Measurements from ENCODE around the gene MAS1L.

MAS1L gene

DNA sequence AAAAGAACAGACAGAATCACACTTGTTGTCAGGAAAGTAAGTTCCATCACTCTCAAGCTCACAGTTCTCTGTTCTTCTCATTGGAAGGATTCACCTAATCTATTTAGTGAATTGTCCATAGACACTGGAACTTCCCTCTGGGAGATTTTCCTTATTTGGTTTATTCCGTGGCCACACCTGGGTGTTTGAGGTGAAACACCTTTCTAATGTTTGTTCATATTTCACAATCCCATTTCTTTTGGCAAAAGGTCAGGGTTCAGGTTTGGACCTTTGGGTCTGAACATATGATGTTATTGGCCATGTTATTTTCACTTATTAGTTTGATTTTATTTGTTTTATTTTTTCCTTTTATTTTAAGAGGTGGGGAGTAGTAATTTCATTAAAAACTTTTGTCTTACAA is 4.0 kb downstream of the MAS1L start:
- H3K9me2 ChIP-seq (replicated peaks; ENCODE audit: control insufficient read depth, low read length), result no peaks in the 10 kb centered on the region
- no peaks in the 10 kb centered on the region for H3K79me2 ChIP-seq (ENCODE audit: control insufficient read depth, low read length)
- no peak overlapping the region for H3K4me2 ChIP-seq (ENCODE audit: low read length)
- no peak overlapping the region for H3K27ac ChIP-seq (ENCODE audit: low read depth, low read length)
- no peaks in the 10 kb centered on the region for H3K36me3 ChIP-seq (ENCODE audit: control insufficient read depth, low read length)
- no peaks in the 10 kb centered on the region for H4K20me1 ChIP-seq (ENCODE audit: control insufficient read depth, insufficient read depth, low read depth, low read length)
- no peak for TF ChIP-seq EZH2phosphoT487 (IDR thresholded peaks at IDR 0.05; ENCODE audit: borderline replicate concordance, low read length)
- TF ChIP-seq, protein P1, sequence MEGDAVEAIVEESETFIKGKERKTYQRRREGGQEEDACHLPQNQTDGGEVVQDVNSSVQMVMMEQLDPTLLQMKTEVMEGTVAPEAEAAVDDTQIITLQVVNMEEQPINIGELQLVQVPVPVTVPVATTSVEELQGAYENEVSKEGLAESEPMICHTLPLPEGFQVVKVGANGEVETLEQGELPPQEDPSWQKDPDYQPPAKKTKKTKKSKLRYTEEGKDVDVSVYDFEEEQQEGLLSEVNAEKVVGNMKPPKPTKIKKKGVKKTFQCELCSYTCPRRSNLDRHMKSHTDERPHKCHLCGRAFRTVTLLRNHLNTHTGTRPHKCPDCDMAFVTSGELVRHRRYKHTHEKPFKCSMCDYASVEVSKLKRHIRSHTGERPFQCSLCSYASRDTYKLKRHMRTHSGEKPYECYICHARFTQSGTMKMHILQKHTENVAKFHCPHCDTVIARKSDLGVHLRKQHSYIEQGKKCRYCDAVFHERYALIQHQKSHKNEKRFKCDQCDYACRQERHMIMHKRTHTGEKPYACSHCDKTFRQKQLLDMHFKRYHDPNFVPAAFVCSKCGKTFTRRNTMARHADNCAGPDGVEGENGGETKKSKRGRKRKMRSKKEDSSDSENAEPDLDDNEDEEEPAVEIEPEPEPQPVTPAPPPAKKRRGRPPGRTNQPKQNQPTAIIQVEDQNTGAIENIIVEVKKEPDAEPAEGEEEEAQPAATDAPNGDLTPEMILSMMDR (IDR thresholded peaks at IDR 0.05; ENCODE audit: low read depth, low read length, poor library complexity, severe bottlenecking), result no peak
- H3K4me3 ChIP-seq (ENCODE audit: low read length), result no peak overlapping the region
- H3F3A ChIP-seq (ENCODE audit: control insufficient read depth, insufficient read depth), result no peaks in the 10 kb centered on the region
- H3K4me1 ChIP-seq (ENCODE audit: control insufficient read depth, low read length), result no peaks in the 10 kb centered on the region
- no peaks in the 10 kb centered on the region for H3K27me3 ChIP-seq (ENCODE audit: control insufficient read depth, low read length)
- no peaks in the 10 kb centered on the region for H3K9me3 ChIP-seq (ENCODE audit: control insufficient read depth, insufficient read depth, low read length)

DNA sequence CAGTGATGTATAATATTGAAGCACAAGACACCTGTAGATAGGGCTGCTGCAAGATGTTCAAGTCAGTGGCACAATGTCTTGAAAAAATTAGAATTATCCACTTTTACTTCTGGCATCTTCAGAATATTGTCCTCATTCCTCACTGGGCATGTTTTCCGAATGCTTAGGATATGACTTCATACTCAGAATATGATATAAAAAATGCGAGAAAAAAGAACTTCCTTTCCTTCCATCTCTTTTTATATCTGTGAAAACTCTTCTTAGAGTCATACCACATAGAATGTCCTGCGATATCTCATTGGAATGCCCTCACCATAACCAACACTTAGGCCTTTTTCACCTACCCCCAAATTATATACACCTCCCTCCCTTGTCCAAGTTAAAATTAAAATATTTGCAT is 4.6 kb downstream of the MAS1L start:
- TF ChIP-seq EZH2phosphoT487 (IDR thresholded peaks at IDR 0.05; ENCODE audit: borderline replicate concordance, low read length), result no peak
- TF ChIP-seq, protein P1 (IDR thresholded peaks at IDR 0.05; ENCODE audit: low read depth, low read length, poor library complexity, severe bottlenecking), result no peak
- H3K4me3 ChIP-seq (ENCODE audit: low read length), result no peak overlapping the region
- H3K9me3 ChIP-seq (ENCODE audit: control insufficient read depth, insufficient read depth, low read length), result no peaks in the 10 kb centered on the region

DNA sequence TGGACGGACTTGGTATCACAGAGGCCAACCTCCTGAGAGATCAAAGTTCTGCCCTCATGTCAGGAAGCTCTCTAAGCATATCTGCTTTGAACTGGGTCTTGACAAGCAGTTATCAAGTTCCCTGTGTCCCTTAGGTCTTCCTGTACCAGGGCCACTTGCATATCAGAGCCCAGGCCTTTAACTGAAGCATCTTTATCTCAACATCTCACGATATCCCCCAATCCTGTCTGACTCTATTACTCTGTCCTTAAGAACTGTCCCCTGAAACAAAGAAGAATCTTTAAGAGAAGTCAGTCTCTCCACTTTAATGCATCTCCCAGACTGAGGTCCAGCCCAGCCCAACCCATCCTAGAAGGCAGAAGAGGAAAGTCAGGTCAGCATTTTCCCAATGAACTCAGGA is 8.2 kb downstream of the MAS1L start:
- H3F3A ChIP-seq (ENCODE audit: control insufficient read depth, insufficient read depth), result no peaks in the 10 kb centered on the region
- no peaks in the 10 kb centered on the region for H3K79me2 ChIP-seq (ENCODE audit: control insufficient read depth, low read length)
- no peaks in the 10 kb centered on the region for H4K20me1 ChIP-seq (ENCODE audit: control insufficient read depth, insufficient read depth, low read depth, low read length)
- no peaks in the 10 kb centered on the region for H3K9me2 ChIP-seq (replicated peaks; ENCODE audit: control insufficient read depth, low read length)
- H3K27me3 ChIP-seq (ENCODE audit: control insufficient read depth, low read length), result no peaks in the 10 kb centered on the region
- no peaks in the 10 kb centered on the region for H3K36me3 ChIP-seq (ENCODE audit: control insufficient read depth, low read length)
- H3K9me3 ChIP-seq (ENCODE audit: control insufficient read depth, insufficient read depth, low read length), result no peaks in the 10 kb centered on the region
- H3K27ac ChIP-seq (ENCODE audit: low read depth, low read length), result no peak overlapping the region
- H3K4me2 ChIP-seq (ENCODE audit: low read length), result no peak overlapping the region
- no peak for TF ChIP-seq EZH2phosphoT487 (IDR thresholded peaks at IDR 0.05; ENCODE audit: borderline replicate concordance, low read length)
- TF ChIP-seq, protein P1 (IDR thresholded peaks at IDR 0.05; ENCODE audit: low read depth, low read length, poor library complexity, severe bottlenecking), result no peak
- no peaks in the 10 kb centered on the region for H3K4me1 ChIP-seq (ENCODE audit: control insufficient read depth, low read length)
- H3K4me3 ChIP-seq (ENCODE audit: low read length), result no peak overlapping the region

More for the DNA sequence above, 4.6 kb downstream of the MAS1L start:
- Histone ChIP-seq H3K36me3 (ENCODE audit: control insufficient read depth, low read length) (no peaks in the 10 kb centered on the region), H3K4me1 (ENCODE audit: control insufficient read depth, low read length) (no peaks in the 10 kb centered on the region), H3K79me2 (ENCODE audit: control insufficient read depth, low read length) (no peaks in the 10 kb centered on the region), H3K9me2 (replicated peaks; ENCODE audit: control insufficient read depth, low read length) (no peaks in the 10 kb centered on the region), H3F3A (ENCODE audit: control insufficient read depth, insufficient read depth) (no peaks in the 10 kb centered on the region), H3K27me3 (ENCODE audit: control insufficient read depth, low read length) (no peaks in the 10 kb centered on the region), H3K4me2 (ENCODE audit: low read length) (no peak overlapping the region), H3K27ac (ENCODE audit: low read depth, low read length) (no peak overlapping the region), H4K20me1 (ENCODE audit: control insufficient read depth, insufficient read depth, low read depth, low read length) (no peaks in the 10 kb centered on the region)

DNA sequence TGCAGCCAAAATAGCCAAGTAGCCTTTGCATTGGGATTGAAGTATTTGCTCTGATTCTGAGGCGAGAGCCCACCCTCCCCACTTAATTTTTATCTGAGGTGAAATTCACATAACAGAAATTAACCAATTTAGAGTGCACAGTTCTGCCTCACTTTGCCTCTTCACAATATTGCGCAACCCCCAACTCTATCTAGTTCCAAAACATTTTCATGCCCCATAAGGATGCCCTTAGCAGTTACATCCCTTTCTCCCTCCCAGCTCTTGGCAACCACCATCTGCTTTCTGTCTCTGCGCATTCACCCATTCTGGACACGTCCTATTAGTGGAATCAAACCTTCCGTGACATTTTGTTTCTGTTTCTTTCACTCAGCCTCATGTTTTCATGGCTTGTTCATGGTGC is 9.0 kb downstream of the MAS1L start:
- no peak overlapping the region for H3K4me2 ChIP-seq (ENCODE audit: low read length)
- no peaks in the 10 kb centered on the region for H3K9me3 ChIP-seq (ENCODE audit: control insufficient read depth, insufficient read depth, low read length)
- H3K4me1 ChIP-seq (ENCODE audit: control insufficient read depth, low read length), result no peaks in the 10 kb centered on the region
- H3K36me3 ChIP-seq (ENCODE audit: control insufficient read depth, low read length), result no peaks in the 10 kb centered on the region
- H3K27ac ChIP-seq (ENCODE audit: low read depth, low read length), result no peak overlapping the region
- H3K4me3 ChIP-seq (ENCODE audit: low read length), result no peak overlapping the region
- H3K9me2 ChIP-seq (replicated peaks; ENCODE audit: control insufficient read depth, low read length), result no peaks in the 10 kb centered on the region
- H4K20me1 ChIP-seq (ENCODE audit: control insufficient read depth, insufficient read depth, low read depth, low read length), result no peaks in the 10 kb centered on the region
- no peaks in the 10 kb centered on the region for H3F3A ChIP-seq (ENCODE audit: control insufficient read depth, insufficient read depth)
- TF ChIP-seq, protein P1 (IDR thresholded peaks at IDR 0.05; ENCODE audit: low read depth, low read length, poor library complexity, severe bottlenecking), result no peak
- TF ChIP-seq EZH2phosphoT487 (IDR thresholded peaks at IDR 0.05; ENCODE audit: borderline replicate concordance, low read length), result no peak
- no peaks in the 10 kb centered on the region for H3K79me2 ChIP-seq (ENCODE audit: control insufficient read depth, low read length)
- no peaks in the 10 kb centered on the region for H3K27me3 ChIP-seq (ENCODE audit: control insufficient read depth, low read length)
